H1 (cell line): ENCODE data around the gene LGALS1. TPM values are rescaled to one million over a fixed set of nuclear protein-coding genes. Genes with fewer than 3 reads are reported as not detected.

Source experiments
- CTCF ChIA-PET: fragments of 300-600 bp; sonication (Branson Sonifier 250); formaldehyde crosslinking; loops from one replicate; lab custom pipeline; 2021; ENCODE audit not compliant: partially characterized antibody; lab: Charles Lee
- POLR2A ChIA-PET: fragments of 300-600 bp; sonication (Branson Sonifier 250); formaldehyde crosslinking; loops from one replicate; lab custom pipeline; 2021; ENCODE audit warnings: inconsistent platforms; ENCODE audit not compliant: partially characterized antibody; lab: Charles Lee
- DNase-seq, 2 experiments: peaks; one replicate each; pipeline versions ENCODE4 v3.0.0 to v3.0.0-alpha.2; 2010 to 2022; ENCODE audit warnings: low spot score in 2 of 2, low read depth in 1 of 2, mixed read lengths in 1 of 2
- FAIRE-seq: peaks from 2 replicates; lab custom pipeline; 2011; peaks lifted over from hg19 to GRCh38; lab: Jason Lieb, UNC
- H2AFZ ChIP-seq: 2 replicates; pipeline ENCODE4 v1.8.1; 2012; ENCODE audit warnings: low read length, inconsistent platforms
- H2AK5ac ChIP-seq: 2 replicates; pipeline ENCODE4 v1.6.1; 2013; ENCODE audit warnings: low read depth, low read length
- H2BK120ac ChIP-seq: replicated peaks from 2 replicates; pipeline ENCODE3; 2013; ENCODE audit warnings: low read depth, low read length, inconsistent platforms
- H2BK12ac ChIP-seq: 2 replicates; pipeline ENCODE4 v1.6.1; 2013; ENCODE audit warnings: low read depth, low read length
- H2BK15ac ChIP-seq: 2 replicates; pipeline ENCODE4 v1.6.1; 2013; ENCODE audit warnings: low read length
- H2BK20ac ChIP-seq: 2 replicates; pipeline ENCODE4 v1.6.1; 2013; ENCODE audit warnings: low read length
- H2BK5ac ChIP-seq: 2 replicates; pipeline ENCODE4 v1.6.1; 2013; ENCODE audit warnings: low read depth, low read length
- H3K14ac ChIP-seq: 2 replicates; pipeline ENCODE4 v1.6.1; 2013; ENCODE audit warnings: inconsistent platforms; ENCODE audit not compliant: insufficient read length
- H3K18ac ChIP-seq: 2 replicates; pipeline ENCODE4 v1.6.1; 2013; ENCODE audit warnings: low read length; ENCODE audit errors: extremely low read depth
- H3K23ac ChIP-seq: 2 replicates; pipeline ENCODE4 v1.6.1; 2013; ENCODE audit warnings: inconsistent platforms; ENCODE audit not compliant: insufficient read length
- H3K23me2 ChIP-seq: 2 replicates; pipeline ENCODE4 v1.6.1; 2013; ENCODE audit warnings: low read depth, low read length
- H3K27ac ChIP-seq: 2 replicates; pipeline ENCODE4 v1.6.1; 2011; ENCODE audit warnings: low read depth, low read length, inconsistent platforms
- H3K27me3 ChIP-seq, 4 experiments: replicated peaks in 1 of 4; 1 replicate in 1 of 4; 2 replicates in 3 of 4; pipeline versions ENCODE4 v1.6.1 to v1.8.1; 2011 to 2013; ENCODE audit warnings: low read length in 3 of 4, mild to moderate bottlenecking in 3 of 4, inconsistent platforms in 2 of 4, mixed read lengths in 2 of 4, moderate library complexity in 1 of 4; ENCODE audit not compliant: control insufficient read depth in 3 of 4, insufficient read depth in 3 of 4; ENCODE audit errors: extremely low read depth in 1 of 4
- H3K36me3 ChIP-seq, 4 experiments: 2 replicates each; pipeline versions ENCODE4 v1.6.1 to v1.8.1; 2011 to 2013; ENCODE audit warnings: mild to moderate bottlenecking in 4 of 4, low read length in 3 of 4, moderate library complexity in 2 of 4, control low read depth in 1 of 4, inconsistent platforms in 1 of 4; ENCODE audit not compliant: insufficient read depth in 4 of 4, control insufficient read depth in 2 of 4
- H3K4ac ChIP-seq: replicated peaks from 2 replicates; pipeline ENCODE3; 2013; ENCODE audit warnings: low read length, low read depth, mixed read lengths, inconsistent platforms; ENCODE audit not compliant: insufficient read length
- H3K4me1 ChIP-seq, 4 experiments: replicated peaks in 1 of 4; 1 replicate in 1 of 4; 2 replicates in 3 of 4; pipeline versions ENCODE4 v1.6.1 to v1.8.1; 2011 to 2013; ENCODE audit warnings: low read length in 3 of 4, inconsistent platforms in 2 of 4, mixed read lengths in 1 of 4; ENCODE audit not compliant: insufficient read depth in 4 of 4, control insufficient read depth in 3 of 4
- H3K4me2 ChIP-seq, 2 experiments: 2 replicates each; pipeline versions ENCODE4 v1.6.1 to v1.8.1; 2011 to 2013; ENCODE audit warnings: low read depth in 2 of 2, low read length in 2 of 2, control low read depth in 1 of 2, inconsistent platforms in 1 of 2, mild to moderate bottlenecking in 1 of 2; ENCODE audit not compliant: insufficient read depth in 1 of 2
- H3K4me3 ChIP-seq, 4 experiments: fragments of 200-600, 300-600 bp in 1 of 4; sonication (generic), shearing (Covaris generic), sonication (Bioruptor Twin) in 1 of 4; 2 replicates each; pipeline versions ENCODE4 v1.5.1 to v1.8.1; 2011 to 2016; ENCODE audit warnings: low read length in 4 of 4, low read depth in 3 of 4, control low read depth in 2 of 4, inconsistent platforms in 2 of 4, mild to moderate bottlenecking in 2 of 4, mixed read lengths in 1 of 4, moderate library complexity in 1 of 4; ENCODE audit not compliant: insufficient read depth in 2 of 4; ENCODE audit errors: extremely low read depth in 1 of 4
- H3K56ac ChIP-seq: replicated peaks from 2 replicates; pipeline ENCODE3; 2013; ENCODE audit warnings: low read depth, mild to moderate bottlenecking, mixed read lengths, low read length, inconsistent platforms; ENCODE audit not compliant: insufficient read length
- H3K79me1 ChIP-seq: 2 replicates; pipeline ENCODE4 v1.6.1; 2013; ENCODE audit warnings: low read depth, low read length, control low read depth
- H3K79me2 ChIP-seq, 2 experiments: 2 replicates each; pipeline versions ENCODE4 v1.6.1 to v1.8.1; 2012 to 2013; ENCODE audit warnings: low read length in 2 of 2, mild to moderate bottlenecking in 2 of 2, inconsistent platforms in 1 of 2; ENCODE audit not compliant: insufficient read depth in 2 of 2, control insufficient read depth in 1 of 2
- H3K9ac ChIP-seq, 4 experiments: replicated peaks in 1 of 4; 1 replicate in 1 of 4; 2 replicates in 3 of 4; pipeline versions ENCODE4 v1.6.1 to v1.8.1; 2011 to 2013; ENCODE audit warnings: low read depth in 3 of 4, low read length in 3 of 4, control low read depth in 2 of 4, mild to moderate bottlenecking in 2 of 4, moderate library complexity in 2 of 4, inconsistent platforms in 1 of 4; ENCODE audit errors: extremely low read depth in 1 of 4
- H3K9me3 ChIP-seq, 2 experiments: 2 replicates each; pipeline versions ENCODE4 v1.6.1 to v1.8.1; 2012 to 2013; ENCODE audit warnings: mild to moderate bottlenecking in 2 of 2, moderate library complexity in 2 of 2, control low read depth in 1 of 2, inconsistent platforms in 1 of 2, low read depth in 1 of 2, low read length in 1 of 2, mixed read lengths in 1 of 2; ENCODE audit not compliant: insufficient read depth in 2 of 2
- H4K20me1 ChIP-seq, 2 experiments: replicated peaks in 1 of 2; 2 replicates each; pipeline versions ENCODE3 to v1.8.1; 2011 to 2013; ENCODE audit warnings: inconsistent platforms in 2 of 2, low read length in 2 of 2, mild to moderate bottlenecking in 1 of 2; ENCODE audit not compliant: insufficient read depth in 2 of 2, control insufficient read depth in 1 of 2
- H4K5ac ChIP-seq: 2 replicates; pipeline ENCODE4 v1.6.1; 2013; ENCODE audit warnings: low read length, low read depth, mixed read lengths, inconsistent platforms; ENCODE audit not compliant: insufficient read length
- H4K8ac ChIP-seq: 2 replicates; pipeline ENCODE4 v1.8.0; 2013; ENCODE audit warnings: mild to moderate bottlenecking, moderate library complexity, low read length, inconsistent platforms; ENCODE audit not compliant: insufficient read depth; ENCODE audit errors: extremely low read depth
- H4K91ac ChIP-seq: replicated peaks from 2 replicates; pipeline ENCODE3; 2013; ENCODE audit warnings: low read length, mixed read lengths, inconsistent platforms; ENCODE audit not compliant: insufficient read length
- CTBP2 ChIP-seq: IDR thresholded peaks from 2 replicates; pipeline ENCODE4 v1.7.0; 2011; ENCODE audit warnings: borderline replicate concordance, mild to moderate bottlenecking, moderate library complexity, mixed read lengths, low read length; ENCODE audit not compliant: insufficient read depth, insufficient read length
- FOSL1 ChIP-seq: IDR thresholded peaks from 2 replicates; pipeline ENCODE4 v1.6.1; 2011; ENCODE audit warnings: mild to moderate bottlenecking, low read depth, low read length, moderate library complexity; ENCODE audit not compliant: insufficient read depth
- MAX ChIP-seq: IDR thresholded peaks from 2 replicates; pipeline ENCODE4 v1.6.1; 2012; ENCODE audit warnings: inconsistent platforms
- RFX5 ChIP-seq: IDR thresholded peaks from 2 replicates; pipeline ENCODE4 v1.6.1; 2011; ENCODE audit warnings: low read depth, low read length, improper control_type of control experiment, borderline replicate concordance
- SIN3A ChIP-seq, 2 experiments: IDR thresholded peaks in 1 of 2; conservative IDR thresholded peaks in 1 of 2; 2 replicates each; pipeline ENCODE4 v1.6.1; 2011 to 2012; ENCODE audit warnings: low read length in 2 of 2, improper control_type of control experiment in 1 of 2, low read depth in 1 of 2, mild to moderate bottlenecking in 1 of 2
- WGBS, 2 experiments: shearing (Covaris generic) in 1 of 2; methylation state at CpG; one replicate each; pipeline versions ENCODE4 v1.1.6 to v1.1.7; 2013 to 2015; ENCODE audit warnings: low lambda C conversion rate in 2 of 2, mixed read lengths in 2 of 2, inconsistent platforms in 1 of 2, low coverage in 1 of 2, missing lambda C conversion rate in 1 of 2; ENCODE audit not compliant: insufficient replicate concordance in 2 of 2, insufficient coverage in 1 of 2, insufficient read length in 1 of 2; ENCODE audit errors: extremely low coverage in 1 of 2, missing lambda C conversion rate in 1 of 2; 5-methylcytosine and 5-hydroxymethylcytosine counted together
- polyA plus RNA-seq, 7 experiments: library from polyadenylated mRNA; depleted of rRNA in 3 of 7; stranded (reverse) in 5 of 7; unstranded in 2 of 7; fragments of >200 nt in 5 of 7; fragments of 200-250 nt in 2 of 7; gene quantifications; 1 replicate in 5 of 7; 2 replicates in 1 of 7; 4 replicates in 1 of 7; pipeline versions ENCODE4 v1.2.1 to v1.2.3, GENCODE V29; 2011 to 2013; ENCODE audit warnings: missing spikeins in 2 of 7, mixed read lengths in 2 of 7
- total RNA-seq: library from RNA; stranded (reverse); fragmentation: NEBNext Ultra II Directional; extraction: Animal tissue kit (Norgen Biotek cat#: 25700); gene quantifications from 2 replicates; pipeline ENCODE4 v1.2.1, GENCODE V29; 2021

The LGALS1 gene
- total and polyA plus RNA-seq, 2 of the 8 experiments (the other 6 are each of a cell fraction or from before 2014, with no cell fraction given), result 12.0 to 92.4 TPM

- H3K4ac ChIP-seq, result no peak overlapping the region
- FAIRE-seq, result no peak
- no peak overlapping the region for H3K9ac ChIP-seq
- no peak overlapping the region for H2BK20ac ChIP-seq
- DNase-seq, result no peak
- no peaks in the 10 kb centered on the region for H3K79me2 ChIP-seq
- no peak overlapping the region for H2BK12ac ChIP-seq
- no peak overlapping the region for H4K8ac ChIP-seq
- no peaks in the 10 kb centered on the region; a peak in 1 of 4 replicates for H3K9me3 ChIP-seq
- H3K4me1 ChIP-seq, result peaks cover 0 to 3% (median 0%) of the 10 kb centered on the region in 4 experiments; a peak in 1 of 7 replicates
- H3K36me3 ChIP-seq, result peaks cover 5 to 49% (median 27%) of the 10 kb centered on the region in 4 experiments; a peak in 7 of 8 replicates
- H3K56ac ChIP-seq, result no peak overlapping the region
- H3K23ac ChIP-seq, result no peak overlapping the region
- H3K27me3 ChIP-seq, result no peaks in the 10 kb centered on the region
- no peak overlapping the region for H2AFZ ChIP-seq
- H3K27ac ChIP-seq, result no peak overlapping the region
- POLR2A ChIA-PET, result interaction anchor here (0.6 to 0.9 kb wide), 6 partner anchors 9 to 261 kb away, joined by 3 to 4 read pairs (median 3); no protein-coding TSS in a partner anchor
- H3K14ac ChIP-seq, result no peak overlapping the region
- H3K79me1 ChIP-seq, result no peaks in the 10 kb centered on the region; the same call in 1 of the 2 replicates
- no peak overlapping the region for H2BK120ac ChIP-seq
- no peak overlapping the region for H3K4me3 ChIP-seq
- H4K5ac ChIP-seq, result no peak overlapping the region
- no peak overlapping the region for H2BK5ac ChIP-seq
- no peak overlapping the region for H2AK5ac ChIP-seq
- no peak overlapping the region for H3K18ac ChIP-seq
- 81% methylated on average over 7 of the region's 7 CpGs; no CpG with 5 or more reads in 1 of the 2 experiments for WGBS, 2 experiments
- no peak overlapping the region for H4K91ac ChIP-seq
- H3K23me2 ChIP-seq, result no peaks in the 10 kb centered on the region
- no peak overlapping the region for H3K4me2 ChIP-seq
- TF ChIP-seq MAX (no peak), FOSL1 (no peak), CTBP2 (no peak), RFX5 (no peak), SIN3A (conservative IDR thresholded peaks at IDR 0.05 in 1 of 2, IDR thresholded peaks at IDR 0.05 in 1 of 2; ENCODE audit: low read depth in 1 of 2, low read length in 2 of 2) (no peak)
- TF ChIP-seq, all 59 proteins: peak for 0
- Histone ChIP-seq H4K20me1 (peaks cover 0 to 5% of the 10 kb centered on the region in 2 experiments), H2BK15ac (no peak overlapping the region)
- CTCF ChIA-PET, result no interaction called here
Observed at GRCh38 chr22:37703906-37704305, 28.5 kb downstream of the LGALS1 start.
